GM12891 (cell line): ENCODE measurements around the gene PRDM2.

Experiments used
- PAX5 ChIP-seq: IDR thresholded peaks from 2 replicates; pipeline ENCODE4 v1.6.1; 2011; ENCODE audit warnings: low read length, moderate library complexity, mild to moderate bottlenecking; ENCODE audit not compliant: insufficient read depth, severe bottlenecking
- POLR2A ChIP-seq: IDR thresholded peaks from 2 replicates; pipeline ENCODE4 v1.6.1; 2011; ENCODE audit warnings: low read depth, low read length, control low read depth
- POLR2AphosphoS5 ChIP-seq: IDR thresholded peaks from 2 replicates; pipeline ENCODE4 v1.6.1; 2011; ENCODE audit warnings: low read depth, low read length, control low read depth
- POU2F2 ChIP-seq: IDR thresholded peaks from 2 replicates; pipeline ENCODE4 v1.6.1; 2011; ENCODE audit warnings: low read depth, mild to moderate bottlenecking, control low read depth, low read length, moderate library complexity
- SPI1 ChIP-seq: IDR thresholded peaks from 2 replicates; pipeline ENCODE4 v1.6.1; 2011; ENCODE audit warnings: low read depth, low read length, control low read depth
- TAF1 ChIP-seq: IDR thresholded peaks from 2 replicates; pipeline ENCODE4 v1.6.1; 2011; ENCODE audit warnings: low read depth, low read length, control low read depth

- no peak for TF ChIP-seq POLR2A
- TF ChIP-seq POLR2AphosphoS5 = no peak
- TF ChIP-seq TAF1 = no peak
- TF ChIP-seq SPI1 = no peak
- TF ChIP-seq PAX5 = no peak
- no peak for TF ChIP-seq POU2F2
These were observed 74.1 kb downstream of the PRDM2 start for GRCh38 chr1:13774121-13774520.
